Neuronal stem cell (in vitro differentiated cells): Measurements from ENCODE around the gene KRTAP4-12.

Experiments used
- DNase-seq: peaks from one replicate; pipeline ENCODE4 v3.0.0-alpha.2; 2013; ENCODE audit warnings: low spot score
- H2AFZ ChIP-seq: one replicate; pipeline ENCODE4 v1.6.1; 2013; ENCODE audit warnings: mild to moderate bottlenecking, low read length, inconsistent platforms
- H2AK5ac ChIP-seq: 2 replicates; pipeline ENCODE4 v1.6.1; 2013; ENCODE audit warnings: low read depth, mild to moderate bottlenecking, inconsistent platforms, low read length, moderate library complexity, mixed read lengths
- H2BK120ac ChIP-seq: 2 replicates; pipeline ENCODE4 v1.6.1; 2013; ENCODE audit warnings: low read depth, mild to moderate bottlenecking, inconsistent platforms, low read length, moderate library complexity, mixed read lengths
- H2BK12ac ChIP-seq: one replicate; pipeline ENCODE4 v1.6.1; 2013; ENCODE audit warnings: low read length, inconsistent platforms
- H2BK15ac ChIP-seq: 2 replicates; pipeline ENCODE4 v1.6.1; 2013; ENCODE audit warnings: mild to moderate bottlenecking, low read length, inconsistent platforms, mixed read lengths
- H2BK5ac ChIP-seq: one replicate; pipeline ENCODE4 v1.6.1; 2013; ENCODE audit warnings: inconsistent platforms, mild to moderate bottlenecking, low read length, moderate library complexity
- H3K14ac ChIP-seq: one replicate; pipeline ENCODE4 v1.6.1; 2013; ENCODE audit warnings: low read length, inconsistent platforms
- H3K18ac ChIP-seq: 2 replicates; pipeline ENCODE4 v1.6.1; 2013; ENCODE audit warnings: low read length, inconsistent platforms
- H3K23ac ChIP-seq: 2 replicates; pipeline ENCODE4 v1.6.1; 2013; ENCODE audit warnings: low read depth, mild to moderate bottlenecking, mixed read lengths, low read length, inconsistent platforms; ENCODE audit not compliant: poor library complexity
- H3K27ac ChIP-seq: replicated peaks from 3 replicates; pipeline ENCODE4 v1.5.1; 2013; ENCODE audit warnings: low read length, inconsistent platforms
- H3K27me3 ChIP-seq, 3 experiments: 2 replicates each; pipeline ENCODE4 v1.6.1; 2013; ENCODE audit warnings: low read length in 3 of 3, mild to moderate bottlenecking in 2 of 3, inconsistent platforms in 1 of 3, low read depth in 1 of 3, mixed read lengths in 1 of 3, moderate library complexity in 1 of 3; ENCODE audit not compliant: control insufficient read depth in 3 of 3, insufficient read depth in 3 of 3
- H3K36me3 ChIP-seq, 2 donors: replicated peaks in 1 of 2; 2 replicates each; pipeline ENCODE4 v1.6.1; 2013; ENCODE audit warnings: low read length in 2 of 2; ENCODE audit not compliant: control insufficient read depth in 2 of 2, insufficient read depth in 2 of 2
- H3K4ac ChIP-seq: 2 replicates; pipeline ENCODE4 v1.6.1; 2013; ENCODE audit warnings: inconsistent platforms, mild to moderate bottlenecking, low read length, moderate library complexity
- H3K4me1 ChIP-seq, 2 donors: 1 replicate in 1 of 2; 2 replicates in 1 of 2; pipeline ENCODE4 v1.6.1; 2013; ENCODE audit warnings: low read length in 2 of 2, low read depth in 1 of 2; ENCODE audit not compliant: control insufficient read depth in 2 of 2, insufficient read depth in 1 of 2
- H3K4me2 ChIP-seq: one replicate; pipeline ENCODE4 v1.6.1; 2013; ENCODE audit warnings: mild to moderate bottlenecking, low read length, inconsistent platforms; ENCODE audit not compliant: insufficient read depth, poor library complexity, severe bottlenecking
- H3K4me3 ChIP-seq, 2 donors: 2 replicates each; pipeline ENCODE4 v1.5.1; 2013; ENCODE audit warnings: low read length in 2 of 2, mild to moderate bottlenecking in 2 of 2, inconsistent platforms in 1 of 2, moderate library complexity in 1 of 2
- H3K79me1 ChIP-seq: one replicate; pipeline ENCODE4 v1.6.1; 2013; ENCODE audit warnings: low read depth, mild to moderate bottlenecking, inconsistent platforms, low read length, moderate library complexity
- H3K9ac ChIP-seq: one replicate; pipeline ENCODE4 v1.6.1; 2013; ENCODE audit warnings: mild to moderate bottlenecking, low read depth, low read length, inconsistent platforms; ENCODE audit not compliant: poor library complexity
- H3K9me3 ChIP-seq, 2 donors: replicated peaks in 1 of 2; 2 replicates each; pipeline versions ENCODE3 to v1.6.1; 2013; ENCODE audit warnings: low read length in 2 of 2, mild to moderate bottlenecking in 2 of 2, inconsistent platforms in 1 of 2, low read depth in 1 of 2, mixed read lengths in 1 of 2, moderate library complexity in 1 of 2; ENCODE audit not compliant: control insufficient read depth in 2 of 2, insufficient read depth in 1 of 2
- H4K8ac ChIP-seq: one replicate; pipeline ENCODE4 v1.6.1; 2013; ENCODE audit warnings: low read depth, mild to moderate bottlenecking, inconsistent platforms, low read length, moderate library complexity
- H4K91ac ChIP-seq: one replicate; pipeline ENCODE4 v1.6.1; 2013; ENCODE audit warnings: low read length, low read depth, mild to moderate bottlenecking, inconsistent platforms; ENCODE audit not compliant: poor library complexity
- WGBS, 2 donors: extraction: QIAGEN DNeasy Blood & Tissue Kit; methylation state at CpG; one replicate each; pipeline ENCODE4 v1.1.7; 2013; ENCODE audit warnings: missing lambda C conversion rate in 2 of 2, mixed read lengths in 1 of 2; ENCODE audit not compliant: insufficient read length in 2 of 2, insufficient replicate concordance in 1 of 2; ENCODE audit errors: extremely low coverage in 2 of 2; 5-methylcytosine and 5-hydroxymethylcytosine counted together

Gene KRTAP4-12

DNA sequence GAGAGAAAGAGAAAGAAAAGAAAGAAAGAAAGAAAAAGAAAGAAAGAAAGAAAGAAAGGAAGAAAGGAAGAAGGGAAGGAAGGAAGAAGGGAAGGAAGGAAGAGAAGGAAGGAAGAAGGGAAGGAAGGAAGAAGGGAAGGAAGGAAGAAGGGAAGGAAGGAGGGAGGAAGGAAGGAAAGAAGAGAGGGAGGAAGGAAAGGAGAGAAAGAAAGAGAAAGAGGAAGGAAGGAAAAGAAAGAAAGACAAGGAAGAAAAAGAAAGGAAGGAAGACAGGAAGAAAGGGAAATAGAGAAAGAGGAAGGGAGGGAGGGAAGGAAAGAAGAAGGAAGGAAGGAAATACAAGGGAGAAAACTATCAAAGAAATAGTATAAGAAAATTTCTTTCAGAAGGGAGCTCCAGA is 47.2 kb downstream of the KRTAP4-12 start:
- Histone ChIP-seq H4K91ac (no peak overlapping the region), H3K79me1 (no peaks in the 10 kb centered on the region), H4K8ac (no peak overlapping the region), H3K4me3 (no peak overlapping the region), H3K4me1 (no peaks in the 10 kb centered on the region), H3K9ac (no peak overlapping the region), H2BK120ac (no peak overlapping the region), H2AK5ac (no peak overlapping the region), H3K9me3 (no peaks in the 10 kb centered on the region), H3K18ac (no peak overlapping the region), H2BK5ac (no peak overlapping the region), H2BK15ac (no peak overlapping the region), H2BK12ac (no peak overlapping the region), H3K27me3 (no peaks in the 10 kb centered on the region), H3K27ac (no peak overlapping the region), H3K14ac (no peak overlapping the region), H2AFZ (no peak overlapping the region), H3K23ac (no peak overlapping the region), H3K4ac (no peak overlapping the region), H3K36me3 (no peaks in the 10 kb centered on the region), H3K4me2 (no peak overlapping the region)
- DNase-seq, result no peak

DNA sequence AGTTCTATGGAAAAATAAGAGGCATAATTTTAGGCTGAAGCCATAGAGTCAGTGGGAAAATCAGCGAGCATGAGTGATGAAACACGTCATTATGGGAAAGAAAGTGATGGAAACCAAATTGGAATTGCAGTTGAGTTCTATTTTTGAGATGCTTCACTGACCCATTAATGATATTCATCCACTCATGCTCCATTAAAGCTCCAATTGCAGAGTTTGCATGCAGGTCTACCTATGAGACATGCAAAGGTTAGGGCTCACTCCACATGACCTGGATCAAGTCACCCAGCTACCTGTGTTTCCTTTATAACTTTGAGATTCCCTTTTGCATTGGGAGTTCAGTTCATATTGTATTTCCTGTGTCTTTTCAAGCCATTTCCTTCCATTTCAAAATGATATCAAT is 50.3 kb downstream of the KRTAP4-12 start:
- H2BK15ac ChIP-seq, result no peak overlapping the region
- no peak overlapping the region for H3K4ac ChIP-seq
- no CpG with 5 or more reads among the region's 2 CpGs for WGBS, 2 donors
- H3K18ac ChIP-seq, result no peak overlapping the region
- no peak overlapping the region for H3K9ac ChIP-seq
- H2BK5ac ChIP-seq, result no peak overlapping the region
- H3K4me3 ChIP-seq, result no peak overlapping the region
- H4K8ac ChIP-seq, result no peak overlapping the region
- H3K36me3 ChIP-seq, result no peaks in the 10 kb centered on the region
- no peak overlapping the region for H2AFZ ChIP-seq
- H3K14ac ChIP-seq, result no peak overlapping the region
- H3K27ac ChIP-seq, result no peak overlapping the region
- H3K9me3 ChIP-seq, result no peaks in the 10 kb centered on the region
- H2AK5ac ChIP-seq, result no peak overlapping the region
- no peak overlapping the region for H2BK120ac ChIP-seq
- no peaks in the 10 kb centered on the region for H3K79me1 ChIP-seq
- no peak overlapping the region for H3K23ac ChIP-seq
- H2BK12ac ChIP-seq, result no peak overlapping the region
- H4K91ac ChIP-seq, result no peak overlapping the region
- H3K27me3 ChIP-seq, result no peaks in the 10 kb centered on the region
- no peak for DNase-seq
- H3K4me1 ChIP-seq, result no peaks in the 10 kb centered on the region
- no peak overlapping the region for H3K4me2 ChIP-seq
